ENCODE results near the gene TMEM109. TPM values are rescaled to one million over a fixed set of nuclear protein-coding genes. Genes with fewer than 3 reads are reported as not detected.
A peak's percentile ranks its signal among the peaks of the same experiment; 100 is the strongest.

Gene TMEM109
- total and polyA plus RNA-seq, 9 of the 15 experiments (the other 6 are each of a cell fraction or from before 2014, with no cell fraction given): 9.2 to 71.3 (median 30.5) TPM

DNA sequence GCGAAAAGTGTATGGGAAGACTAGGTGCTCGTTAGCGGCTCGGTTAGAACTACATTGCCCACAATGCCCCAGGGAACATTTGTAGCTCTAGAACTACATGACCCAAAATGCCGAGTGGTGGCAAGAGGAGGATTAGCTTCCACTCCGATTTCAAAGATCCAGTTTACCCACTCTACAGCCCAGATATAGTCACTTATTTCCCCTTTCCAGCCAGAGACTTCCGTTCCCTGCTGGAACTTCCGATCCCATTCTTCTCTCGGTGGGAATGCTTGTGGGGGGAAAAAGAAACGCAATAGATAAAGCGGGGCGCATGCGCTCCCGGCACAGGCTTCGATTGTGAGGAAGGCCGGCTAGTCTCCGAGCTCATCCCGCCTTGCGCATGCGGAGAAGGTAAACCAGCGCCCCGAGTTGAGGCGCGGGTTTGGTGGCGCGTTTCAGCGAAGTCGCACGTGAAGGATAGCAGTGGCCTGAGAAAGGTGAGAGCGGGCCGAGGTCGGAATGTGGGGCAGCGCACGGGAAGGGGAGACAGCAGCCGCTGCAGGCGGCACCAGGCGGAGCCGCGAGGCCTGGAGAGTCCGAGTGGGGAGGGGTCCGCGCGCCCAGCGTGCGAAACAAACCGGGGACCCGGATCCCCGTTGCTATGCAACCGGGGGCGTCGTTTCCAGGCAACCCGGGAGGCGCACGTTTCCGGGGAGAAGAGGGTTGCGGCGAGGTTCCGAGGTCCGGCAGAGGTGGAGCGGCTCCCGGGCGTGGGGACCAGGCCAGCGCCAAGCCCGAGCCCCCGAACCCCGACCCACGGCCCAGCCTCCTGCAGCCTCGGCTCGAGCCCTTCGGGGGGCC lies at the start of gene TMEM109 (continued):
- no peak for TF ChIP-seq PRMT5 (CRISPR knock-in tag; IDR thresholded peaks at IDR 0.05)
- TF ChIP-seq ZC3H8 (IDR thresholded peaks at IDR 0.05): no peak
- peak in 1 of 2 experiments; percentile 76; a peak in 1 of 3 replicates for TF ChIP-seq CBX3 (IDR thresholded peaks at IDR 0.05; ENCODE audit: borderline replicate concordance in 1 of 2, low read length in 2 of 2)
- TF ChIP-seq YBX1 (IDR thresholded peaks at IDR 0.05): no peak
- 0 out of 2 replicates have a peak, but pooled peaks have one; percentile 76 for TF ChIP-seq HDAC2 (IDR thresholded peaks at IDR 0.05)
- TF ChIP-seq, protein P1, sequence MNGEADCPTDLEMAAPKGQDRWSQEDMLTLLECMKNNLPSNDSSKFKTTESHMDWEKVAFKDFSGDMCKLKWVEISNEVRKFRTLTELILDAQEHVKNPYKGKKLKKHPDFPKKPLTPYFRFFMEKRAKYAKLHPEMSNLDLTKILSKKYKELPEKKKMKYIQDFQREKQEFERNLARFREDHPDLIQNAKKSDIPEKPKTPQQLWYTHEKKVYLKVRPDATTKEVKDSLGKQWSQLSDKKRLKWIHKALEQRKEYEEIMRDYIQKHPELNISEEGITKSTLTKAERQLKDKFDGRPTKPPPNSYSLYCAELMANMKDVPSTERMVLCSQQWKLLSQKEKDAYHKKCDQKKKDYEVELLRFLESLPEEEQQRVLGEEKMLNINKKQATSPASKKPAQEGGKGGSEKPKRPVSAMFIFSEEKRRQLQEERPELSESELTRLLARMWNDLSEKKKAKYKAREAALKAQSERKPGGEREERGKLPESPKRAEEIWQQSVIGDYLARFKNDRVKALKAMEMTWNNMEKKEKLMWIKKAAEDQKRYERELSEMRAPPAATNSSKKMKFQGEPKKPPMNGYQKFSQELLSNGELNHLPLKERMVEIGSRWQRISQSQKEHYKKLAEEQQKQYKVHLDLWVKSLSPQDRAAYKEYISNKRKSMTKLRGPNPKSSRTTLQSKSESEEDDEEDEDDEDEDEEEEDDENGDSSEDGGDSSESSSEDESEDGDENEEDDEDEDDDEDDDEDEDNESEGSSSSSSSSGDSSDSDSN (IDR thresholded peaks at IDR 0.05; ENCODE audit: borderline replicate concordance in 1 of 2, low read depth in 2 of 2, low read length in 2 of 2): 0 out of 4 replicates have a peak, but pooled peaks of 1 of the 2 experiments have one; percentile 39
- peak; percentile 72; the same call in 1 of the 2 replicates for TF ChIP-seq PHF8 (IDR thresholded peaks at IDR 0.05; ENCODE audit: borderline replicate concordance, low read length)
- peak; percentile 89 to 93 for TF ChIP-seq SIX5 (IDR thresholded peaks at IDR 0.05; ENCODE audit: borderline replicate concordance in 1 of 2, insufficient read depth in 1 of 2, low read depth in 1 of 2, low read length in 2 of 2)
- TF ChIP-seq RBFOX2 (IDR thresholded peaks at IDR 0.05; ENCODE audit: low read depth, low read length): peak; percentile 87
- TF ChIP-seq, protein P2, sequence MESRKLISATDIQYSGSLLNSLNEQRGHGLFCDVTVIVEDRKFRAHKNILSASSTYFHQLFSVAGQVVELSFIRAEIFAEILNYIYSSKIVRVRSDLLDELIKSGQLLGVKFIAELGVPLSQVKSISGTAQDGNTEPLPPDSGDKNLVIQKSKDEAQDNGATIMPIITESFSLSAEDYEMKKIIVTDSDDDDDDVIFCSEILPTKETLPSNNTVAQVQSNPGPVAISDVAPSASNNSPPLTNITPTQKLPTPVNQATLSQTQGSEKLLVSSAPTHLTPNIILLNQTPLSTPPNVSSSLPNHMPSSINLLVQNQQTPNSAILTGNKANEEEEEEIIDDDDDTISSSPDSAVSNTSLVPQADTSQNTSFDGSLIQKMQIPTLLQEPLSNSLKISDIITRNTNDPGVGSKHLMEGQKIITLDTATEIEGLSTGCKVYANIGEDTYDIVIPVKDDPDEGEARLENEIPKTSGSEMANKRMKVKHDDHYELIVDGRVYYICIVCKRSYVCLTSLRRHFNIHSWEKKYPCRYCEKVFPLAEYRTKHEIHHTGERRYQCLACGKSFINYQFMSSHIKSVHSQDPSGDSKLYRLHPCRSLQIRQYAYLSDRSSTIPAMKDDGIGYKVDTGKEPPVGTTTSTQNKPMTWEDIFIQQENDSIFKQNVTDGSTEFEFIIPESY (CRISPR knock-in tag; IDR thresholded peaks at IDR 0.05): no peak; the same call in 1 of the 2 replicates
- TF ChIP-seq NFRKB (IDR thresholded peaks at IDR 0.05; ENCODE audit: low read depth): 0 out of 2 replicates have a peak, but pooled peaks have one; percentile 29
- TF ChIP-seq E2F6 (IDR thresholded peaks at IDR 0.05; ENCODE audit: borderline replicate concordance in 1 of 2, extremely low read depth in 1 of 2, insufficient read depth in 1 of 2, insufficient read length in 1 of 2, low read depth in 1 of 2, low read length in 1 of 2, poor library complexity in 1 of 2, severe bottlenecking in 1 of 2): peak; percentile 98
- TF ChIP-seq E2F3 (CRISPR knock-in tag; IDR thresholded peaks at IDR 0.05): peak; percentile 75; the same call in 1 of the 2 replicates
- TF ChIP-seq CREM (IDR thresholded peaks at IDR 0.05; ENCODE audit: low read depth): peak; percentile 43; the same call in 1 of the 2 replicates
- TF ChIP-seq ZNF143 (CRISPR knock-in tag; IDR thresholded peaks at IDR 0.05): peak; percentile 92
- TF ChIP-seq ZFX (CRISPR knock-in tag; IDR thresholded peaks at IDR 0.05): peak; percentile 98
- TF ChIP-seq ZNF12 (CRISPR knock-in tag; IDR thresholded peaks at IDR 0.05): peak; percentile 61
- peak; percentile 83; the same call in 1 of the 2 replicates for TF ChIP-seq KAT7 (CRISPR knock-in tag; IDR thresholded peaks at IDR 0.05; ENCODE audit: borderline replicate concordance)
- peak; percentile 70 for TF ChIP-seq SUPT5H (IDR thresholded peaks at IDR 0.05)
- peak; percentile 38; the same call in 1 of the 2 replicates for TF ChIP-seq CEBPG (CRISPR knock-in tag; IDR thresholded peaks at IDR 0.05)
- TF ChIP-seq CEBPG (tag; conservative IDR thresholded peaks at IDR 0.05 in 1 of 2, IDR thresholded peaks at IDR 0.05 in 1 of 2): no peak
- no peak for TF ChIP-seq ATF1 (CRISPR knock-in tag; IDR thresholded peaks at IDR 0.05)
- TF ChIP-seq ATF1 (tag; IDR thresholded peaks at IDR 0.05): peak; percentile 73

Measured in K562 (cell line).